Activated CD8-positive, alpha-beta T cell treated with anti-CD3 and anti-CD28 coated beads, Interleukin-2, amount 10 ng/mL, durations not matched to agents 7 days and 5 days (primary cell): Measurements from ENCODE around the gene MEIS2. TPM values are rescaled to one million over a fixed set of nuclear protein-coding genes. Genes with fewer than 3 reads are reported as not detected.
A peak's percentile ranks its signal among the peaks of the same experiment; 100 is the strongest.

Source experiments
- ATAC-seq: fragments of 150-1000 bp; cut with Tn5 transposase; one replicate; pipeline ENCODE4 v1.10.0; 2021; ENCODE audit warnings: moderate library complexity
- CTCF ChIA-PET: fragments of 350-600 bp; sonication (Branson Sonifier 250); formaldehyde crosslinking; loops from one replicate; lab custom pipeline; 2021; ENCODE audit warnings: antibody characterized with exemption; lab: Charles Lee
- POLR2A ChIA-PET: fragments of 350-600 bp; sonication (Branson Sonifier 250); formaldehyde crosslinking; loops from one replicate; lab custom pipeline; 2021; ENCODE audit warnings: antibody characterized with exemption; lab: Charles Lee
- DNase-seq: peaks from one replicate; pipeline ENCODE4 v3.0.0-alpha.2; 2020
- H3K27ac Mint-ChIP-seq: one replicate; pipeline ENCODE4 v1.8.0; 2021; ENCODE audit warnings: mild to moderate bottlenecking, mixed read lengths
- H3K27me3 Mint-ChIP-seq: one replicate; pipeline ENCODE4 v1.8.0; 2021; ENCODE audit warnings: low read depth, mixed read lengths
- H3K36me3 Mint-ChIP-seq: one replicate; pipeline ENCODE4 v1.8.0; 2021; ENCODE audit warnings: low read depth, mixed read lengths
- H3K4me1 Mint-ChIP-seq: one replicate; pipeline ENCODE4 v1.8.0; 2021; ENCODE audit warnings: low read depth, mixed read lengths
- H3K4me3 Mint-ChIP-seq: one replicate; pipeline ENCODE4 v1.8.0; 2021; ENCODE audit warnings: mild to moderate bottlenecking, mixed read lengths
- H3K9me3 Mint-ChIP-seq: one replicate; pipeline ENCODE4 v1.8.0; 2022; ENCODE audit warnings: mixed read lengths; ENCODE audit not compliant: insufficient read depth
- total RNA-seq, 2 experiments: library from RNA; stranded (reverse); gene quantifications; one replicate each; pipeline ENCODE4 v1.2.3, GENCODE V29; 2021

The MEIS2 gene
- total RNA-seq, 2 experiments from 2014 or later = not detected

DNA sequence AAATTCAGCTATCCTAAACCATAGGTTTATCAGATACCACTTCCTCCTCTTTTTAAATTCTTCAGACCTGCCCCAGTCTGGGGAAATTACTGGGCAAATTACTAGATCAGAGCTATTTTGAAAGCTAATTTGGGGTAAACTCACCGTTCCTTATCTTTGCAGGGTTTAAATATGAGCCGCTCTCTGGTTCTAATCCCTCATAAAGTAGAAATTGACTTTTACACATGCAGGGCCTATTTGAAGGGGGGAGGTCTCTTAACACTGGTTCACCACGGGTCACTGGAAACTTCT, 11.0 kb upstream of the MEIS2 start:
- H3K36me3 Mint-ChIP-seq = peaks cover 7% of the 10 kb centered on the region
- H3K4me1 Mint-ChIP-seq = peaks cover 9% of the 10 kb centered on the region
- H3K9me3 Mint-ChIP-seq = no peaks in the 10 kb centered on the region
- no peak overlapping the region for H3K27ac Mint-ChIP-seq
- ATAC-seq = no peak
- ChIA-PET POLR2A (no interaction called here), CTCF (interaction anchor here (0.6 kb wide), 1 partner anchor 16 kb away, joined by 3 read pairs; no protein-coding TSS in a partner anchor)
- H3K4me3 Mint-ChIP-seq = no peak overlapping the region
- no peak for DNase-seq
- H3K27me3 Mint-ChIP-seq = peaks cover 58% of the 10 kb centered on the region

DNA sequence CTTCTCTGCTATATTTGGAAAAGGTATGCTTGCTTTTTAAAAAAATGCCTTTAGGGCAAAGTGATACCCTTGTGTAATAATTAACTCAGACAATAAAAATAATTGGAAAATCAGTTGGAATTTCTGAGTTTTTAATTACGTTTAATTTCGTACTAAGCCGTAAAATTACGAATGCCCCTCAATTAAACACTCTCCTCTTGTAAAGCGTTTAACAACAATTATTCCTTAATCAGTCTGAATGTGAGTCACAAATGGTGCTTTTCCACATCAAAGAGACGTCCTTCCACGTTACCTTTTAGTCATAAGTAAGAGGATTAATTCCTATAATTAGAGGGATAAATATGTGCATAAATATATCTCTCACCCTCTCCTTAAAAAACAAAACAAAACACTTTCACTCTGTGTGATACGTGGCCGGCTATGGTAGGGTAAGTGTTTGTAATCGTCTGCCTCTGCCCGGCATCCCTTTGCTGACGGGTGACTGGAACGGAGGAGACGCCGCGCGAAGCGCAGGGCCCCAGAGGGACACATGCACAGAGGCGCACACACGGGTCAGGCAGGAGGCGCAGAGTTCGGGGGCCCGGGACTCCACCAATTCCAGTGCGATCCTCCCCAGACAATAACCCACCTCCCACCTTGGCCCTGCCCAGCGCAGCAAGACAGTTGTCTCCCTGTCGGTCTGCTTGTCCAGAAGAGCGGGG, 9.7 kb upstream of the MEIS2 start:
- Mint-ChIP-seq H3K9me3 (no peaks in the 10 kb centered on the region), H3K4me1 (peaks cover 9% of the 10 kb centered on the region), H3K4me3 (no peak overlapping the region), H3K36me3 (peaks cover 7% of the 10 kb centered on the region), H3K27ac (no peak overlapping the region), H3K27me3 (peaks cover 66% of the 10 kb centered on the region)
- ATAC-seq (no peak), DNase-seq (no peak)
- ChIA-PET POLR2A (no interaction called here), CTCF (no interaction called here)

DNA sequence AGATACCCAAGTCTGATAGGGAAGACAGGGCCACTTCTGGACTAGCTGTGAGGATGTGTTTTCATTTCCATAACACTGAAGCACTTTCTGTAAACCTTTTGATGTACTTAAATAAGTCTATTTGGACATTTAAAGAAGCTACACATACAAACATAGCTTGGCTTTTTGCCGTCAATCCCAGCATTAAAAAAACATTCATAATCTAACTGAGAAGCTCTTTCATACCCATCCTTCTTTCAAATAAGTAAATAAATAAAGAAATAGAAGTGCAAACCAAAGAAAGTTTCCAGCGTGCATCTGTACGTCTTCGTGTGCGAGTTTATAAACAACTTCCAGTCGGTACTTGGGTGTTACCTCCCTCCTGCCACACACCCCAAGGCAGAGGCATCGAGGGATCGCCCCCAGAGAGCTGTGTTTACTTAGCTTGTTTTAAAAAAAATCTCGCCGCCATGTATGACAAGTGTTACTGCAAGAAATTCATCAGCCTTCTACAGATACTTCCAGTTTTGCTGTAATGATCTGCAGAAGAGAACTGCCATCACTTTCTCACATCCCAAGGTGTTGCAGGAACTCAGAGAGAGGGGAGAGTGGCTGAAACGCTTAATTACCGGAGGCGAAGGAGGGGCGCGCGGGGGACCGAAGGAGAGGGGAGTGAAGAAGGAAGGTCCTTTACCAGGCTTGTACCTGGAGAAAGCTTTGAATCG, 9.0 kb upstream of the MEIS2 start:
- Mint-ChIP-seq H3K27ac (no peak overlapping the region), H3K9me3 (no peaks in the 10 kb centered on the region), H3K36me3 (peaks cover 7% of the 10 kb centered on the region), H3K4me3 (no peak overlapping the region), H3K4me1 (peaks cover 9% of the 10 kb centered on the region), H3K27me3 (peaks cover 71% of the 10 kb centered on the region)
- ATAC-seq (no peak), DNase-seq (no peak)
- CTCF ChIA-PET = no interaction called here
- POLR2A ChIA-PET = interaction anchor here (0.6 kb wide), 1 partner anchor 334 kb away, joined by 3 read pairs; no protein-coding TSS in a partner anchor

DNA sequence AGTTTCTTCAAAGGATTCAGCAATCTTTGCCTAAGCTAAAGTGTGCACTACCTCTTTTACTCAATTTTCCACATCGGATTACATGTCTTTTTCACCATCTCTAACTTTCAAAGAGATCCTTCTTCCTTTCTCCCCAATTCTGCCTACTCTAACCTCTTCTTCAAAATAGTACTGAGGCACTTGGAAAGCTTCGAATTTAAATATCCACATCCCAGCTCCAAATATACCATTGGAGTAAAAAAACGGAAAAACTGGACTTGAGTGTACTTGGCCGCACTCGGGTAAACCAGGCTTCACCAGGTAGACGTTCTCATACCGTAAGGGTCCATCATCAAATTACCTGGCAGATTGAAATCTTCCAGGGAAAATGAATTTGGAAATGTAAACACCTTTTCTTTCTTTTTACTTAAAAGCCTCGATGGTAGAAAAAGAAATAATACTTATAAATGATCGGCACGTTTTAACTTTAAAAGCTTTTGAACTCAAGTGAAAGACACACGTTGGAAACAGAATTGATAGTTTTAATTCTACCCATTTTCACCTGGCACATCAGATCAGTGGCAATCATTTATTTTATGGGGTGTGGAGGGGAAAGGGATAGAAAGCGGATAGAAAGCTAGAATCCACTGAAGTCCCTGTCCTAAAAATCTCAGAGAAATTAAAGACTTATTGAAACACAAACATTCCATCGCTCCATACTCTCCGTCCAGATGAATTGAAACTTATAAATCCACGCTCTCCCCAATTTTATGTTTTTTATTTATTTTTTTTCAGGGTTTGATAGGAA, 8.2 kb upstream of the MEIS2 start:
- POLR2A ChIA-PET = no interaction called here
- no peak overlapping the region for H3K27ac Mint-ChIP-seq
- ATAC-seq = no peak
- H3K4me3 Mint-ChIP-seq = no peak overlapping the region
- H3K27me3 Mint-ChIP-seq = peaks cover 77% of the 10 kb centered on the region
- peaks cover 7% of the 10 kb centered on the region for H3K36me3 Mint-ChIP-seq
- DNase-seq = no peak
- H3K9me3 Mint-ChIP-seq = no peaks in the 10 kb centered on the region
- H3K4me1 Mint-ChIP-seq = peaks cover 9% of the 10 kb centered on the region
- CTCF ChIA-PET = no interaction called here

DNA sequence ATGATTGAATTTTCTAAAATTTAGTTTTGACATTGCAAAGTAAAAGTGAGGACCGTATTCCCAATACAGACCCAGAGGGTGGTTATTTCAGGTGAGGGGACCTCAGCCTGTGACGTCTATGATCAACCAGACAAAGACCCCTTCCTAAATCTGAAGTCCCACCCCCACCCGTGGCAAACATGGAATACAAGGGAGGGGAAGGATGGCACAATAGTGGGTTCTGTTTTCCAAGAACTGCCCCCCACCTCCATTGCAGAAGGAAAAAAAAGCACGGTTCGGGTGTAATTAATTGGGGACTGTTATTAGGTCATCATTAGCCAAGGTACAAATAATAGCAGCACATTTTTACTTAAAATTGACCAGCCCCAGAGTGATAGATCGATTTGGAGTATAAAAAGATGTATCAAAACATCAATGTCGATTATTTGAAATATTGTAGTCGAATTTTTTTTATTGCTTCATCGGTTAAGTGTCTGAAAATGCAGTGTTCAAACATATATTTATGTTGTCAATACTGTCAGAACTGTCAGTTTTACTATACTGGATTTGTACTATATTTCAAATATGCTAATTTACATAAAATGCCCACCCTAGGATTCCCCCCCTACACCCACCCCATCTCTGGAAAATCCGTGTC, 7.5 kb upstream of the MEIS2 start:
- DNase-seq (no peak), ATAC-seq (no peak)
- H3K36me3 Mint-ChIP-seq = peaks cover 7% of the 10 kb centered on the region
- peaks cover 9% of the 10 kb centered on the region for H3K4me1 Mint-ChIP-seq
- POLR2A ChIA-PET = no interaction called here
- no peaks in the 10 kb centered on the region for H3K9me3 Mint-ChIP-seq
- no peak overlapping the region for H3K4me3 Mint-ChIP-seq
- H3K27ac Mint-ChIP-seq = peak overlapping the region; percentile 22
- CTCF ChIA-PET = no interaction called here
- peaks cover 81% of the 10 kb centered on the region for H3K27me3 Mint-ChIP-seq

DNA sequence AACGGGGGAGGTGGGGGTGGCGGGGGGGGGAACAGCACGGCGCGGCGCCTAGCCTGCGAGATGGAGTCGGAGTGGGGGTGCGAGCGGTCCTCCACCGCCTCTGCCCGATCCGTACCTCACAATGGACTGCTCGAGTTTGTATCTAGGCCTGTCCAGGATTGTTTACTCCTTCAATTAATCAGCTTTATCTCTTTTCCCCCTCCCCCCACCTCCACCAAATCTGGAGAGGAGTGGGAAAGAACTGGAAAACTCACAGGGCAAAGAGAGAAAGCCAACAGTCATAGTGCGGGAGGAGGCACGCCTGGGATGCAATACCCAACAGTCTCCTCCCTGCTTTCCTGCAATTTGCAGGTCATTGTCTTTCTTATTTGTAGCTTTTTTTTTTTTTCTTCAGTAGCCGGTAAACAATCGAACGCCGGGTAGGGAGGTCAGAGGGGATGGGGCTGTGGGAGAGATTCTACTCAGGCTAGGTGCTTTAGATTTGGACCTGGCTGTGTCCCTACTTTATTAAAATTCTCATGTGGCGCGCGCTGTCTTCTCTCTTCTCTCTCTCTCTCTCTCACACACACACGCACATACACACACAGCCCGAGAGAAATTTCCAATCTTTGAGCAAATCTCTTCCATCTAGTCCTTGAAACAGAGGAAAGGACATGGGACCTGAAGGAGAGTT, 6.9 kb upstream of the MEIS2 start:
- Mint-ChIP-seq H3K27me3 (peaks cover 83% of the 10 kb centered on the region), H3K9me3 (peaks cover 6% of the 10 kb centered on the region), H3K4me1 (peaks cover 11% of the 10 kb centered on the region), H3K4me3 (no peak overlapping the region), H3K27ac (peak overlapping the region; percentile 22), H3K36me3 (peaks cover 8% of the 10 kb centered on the region)
- POLR2A ChIA-PET = no interaction called here
- CTCF ChIA-PET = no interaction called here
- ATAC-seq = no peak
- no peak for DNase-seq

DNA sequence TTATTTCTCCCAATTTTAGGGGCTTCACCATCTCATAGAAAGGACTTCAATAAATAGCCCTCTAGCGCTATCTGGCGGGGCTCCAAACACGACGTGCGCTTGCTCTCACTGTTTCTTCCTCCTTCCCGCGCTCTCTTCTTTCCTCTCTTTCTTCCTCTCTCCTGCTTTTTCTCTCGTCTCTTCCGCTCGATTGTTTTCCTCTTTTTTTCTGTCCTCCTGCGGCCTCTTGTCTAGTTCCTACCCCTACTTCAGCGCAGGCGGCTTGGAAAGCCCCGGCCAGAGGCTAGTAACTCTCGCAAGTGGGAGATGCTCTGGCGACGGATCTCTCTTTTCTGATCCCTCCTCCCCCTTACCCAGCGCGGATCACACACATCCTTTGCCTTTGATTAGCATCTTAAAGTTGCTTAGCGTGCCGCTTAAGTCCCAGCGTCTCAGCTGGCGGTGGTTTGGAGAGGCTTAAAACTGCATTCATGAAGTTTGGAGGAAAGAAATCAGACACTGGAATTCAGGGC, 6.2 kb upstream of the MEIS2 start:
- POLR2A ChIA-PET = no interaction called here
- H3K27me3 Mint-ChIP-seq = peaks cover 80% of the 10 kb centered on the region
- DNase-seq (no peak), ATAC-seq (no peak)
- no peak overlapping the region for H3K4me3 Mint-ChIP-seq
- H3K4me1 Mint-ChIP-seq = peaks cover 13% of the 10 kb centered on the region
- CTCF ChIA-PET = no interaction called here
- H3K27ac Mint-ChIP-seq = no peak overlapping the region
- peaks cover 7% of the 10 kb centered on the region for H3K36me3 Mint-ChIP-seq
- H3K9me3 Mint-ChIP-seq = peaks cover 6% of the 10 kb centered on the region

DNA sequence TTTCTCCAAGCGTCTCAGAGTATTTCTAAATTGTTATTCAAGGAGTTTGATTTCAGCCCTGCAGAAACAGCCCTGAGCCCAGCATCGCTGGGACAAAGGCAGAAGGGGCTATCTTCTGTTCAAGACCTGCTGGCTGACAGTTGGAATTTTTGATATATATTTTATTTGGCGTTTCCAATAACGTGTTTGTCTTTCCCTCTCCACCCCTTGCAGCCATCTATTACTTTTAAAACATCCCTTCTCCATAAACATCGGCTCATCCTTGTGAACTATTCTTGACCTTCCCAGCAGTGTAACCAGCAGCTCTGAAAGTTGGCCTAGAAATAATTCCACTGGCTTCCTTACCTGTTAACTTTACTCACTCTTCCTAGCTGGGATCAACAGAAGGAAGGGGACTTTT, 5.5 kb upstream of the MEIS2 start:
- Mint-ChIP-seq H3K4me3 (no peak overlapping the region), H3K4me1 (peaks cover 19% of the 10 kb centered on the region), H3K27me3 (peaks cover 79% of the 10 kb centered on the region), H3K9me3 (peaks cover 10% of the 10 kb centered on the region), H3K27ac (no peak overlapping the region), H3K36me3 (peaks cover 11% of the 10 kb centered on the region)
- DNase-seq (no peak), ATAC-seq (no peak)
- ChIA-PET POLR2A (no interaction called here), CTCF (interaction anchor here (1.3 kb wide), 1 partner anchor 222 kb away, joined by 3 read pairs; no protein-coding TSS in a partner anchor)

DNA sequence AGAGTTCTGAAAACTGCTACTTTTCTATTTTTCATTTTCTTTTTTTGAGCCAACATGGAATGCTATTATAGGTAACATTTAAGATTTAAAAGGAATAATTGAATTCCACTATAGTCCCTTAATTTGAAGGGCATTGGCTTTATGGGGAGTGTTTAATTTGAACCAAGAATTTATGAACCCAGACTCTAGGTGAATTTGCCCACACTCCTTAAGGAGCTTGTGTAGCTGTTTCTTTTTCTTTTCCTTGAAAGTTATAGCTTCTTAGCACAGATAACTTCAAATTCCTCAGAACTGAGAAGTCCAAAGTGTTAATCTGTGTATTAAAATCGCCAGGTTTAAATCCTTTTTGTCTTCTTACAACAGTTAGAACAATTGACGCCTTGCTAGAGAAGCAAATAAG, 4.7 kb upstream of the MEIS2 start:
- Mint-ChIP-seq H3K27ac (no peak overlapping the region), H3K9me3 (peaks cover 11% of the 10 kb centered on the region), H3K4me3 (no peak overlapping the region), H3K27me3 (peaks cover 78% of the 10 kb centered on the region), H3K4me1 (peaks cover 17% of the 10 kb centered on the region), H3K36me3 (peaks cover 11% of the 10 kb centered on the region)
- ChIA-PET POLR2A (no interaction called here), CTCF (interaction anchor here (1.3 kb wide), 1 partner anchor 221 kb away, joined by 3 read pairs; no protein-coding TSS in a partner anchor)
- ATAC-seq (no peak), DNase-seq (no peak)

DNA sequence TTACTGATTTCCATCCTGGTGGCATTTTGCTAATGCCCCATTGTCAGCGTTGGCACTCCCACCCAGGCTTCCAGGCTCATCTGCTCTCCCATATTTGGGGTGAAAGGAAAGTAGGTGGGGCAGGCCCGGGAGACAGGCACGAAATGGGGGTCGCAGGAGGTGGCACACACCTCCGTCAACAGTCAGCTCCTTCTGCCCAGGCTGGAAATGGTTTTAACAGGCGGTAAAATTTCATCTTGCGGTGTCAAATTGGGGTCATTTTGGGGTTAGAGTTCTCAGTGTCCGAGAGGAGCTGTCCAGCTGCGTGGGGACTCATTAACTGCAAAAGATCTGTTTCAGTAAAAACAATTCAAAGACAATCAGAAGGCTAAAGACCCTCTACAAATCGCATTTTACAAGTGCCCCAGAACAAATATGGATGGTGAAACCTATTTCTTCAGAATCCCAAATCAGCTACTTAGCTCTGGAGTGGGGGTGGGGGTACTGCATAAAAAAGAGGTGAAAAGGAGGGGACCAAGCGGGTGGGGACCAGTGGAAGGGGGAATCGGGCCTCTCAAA, 4.2 kb upstream of the MEIS2 start:
- H3K27me3 Mint-ChIP-seq = peaks cover 77% of the 10 kb centered on the region
- ChIA-PET POLR2A (no interaction called here), CTCF (no interaction called here)
- no peak overlapping the region for H3K27ac Mint-ChIP-seq
- no peak overlapping the region for H3K4me3 Mint-ChIP-seq
- H3K9me3 Mint-ChIP-seq = peaks cover 11% of the 10 kb centered on the region
- peaks cover 20% of the 10 kb centered on the region for H3K4me1 Mint-ChIP-seq
- ATAC-seq = no peak
- DNase-seq = no peak
- H3K36me3 Mint-ChIP-seq = peaks cover 12% of the 10 kb centered on the region
